Endothelial cell of umbilical vein (primary cell): Measurements from ENCODE around the gene POP7. TPM values are rescaled to one million over a fixed set of nuclear protein-coding genes. Genes with fewer than 3 reads are reported as not detected.

Experiments
- BruUV-seq: library from RNA; stranded (reverse); fragments of 400-500 nt; replicated peaks from 2 replicates; lab custom pipeline; 2021; lab: Mats Ljungman, UMichigan
- CTCF ChIA-PET: fragments of 300-600, 350-600 bp; sonication (Branson Sonifier 250); formaldehyde crosslinking; loops from one replicate; lab custom pipeline; 2021; ENCODE audit warnings: antibody characterized with exemption, inconsistent platforms; lab: Charles Lee
- POLR2A ChIA-PET: fragments of 300-600, 350-600 bp; sonication (Branson Sonifier 250); formaldehyde crosslinking; loops from one replicate; lab custom pipeline; 2021; ENCODE audit warnings: antibody characterized with exemption, inconsistent platforms; lab: Charles Lee
- DNase-seq: peaks from one replicate; pipeline ENCODE4 v3.0.0-alpha.2; 2011; ENCODE audit warnings: low read depth, low spot score
- FAIRE-seq: peaks from 2 replicates; lab custom pipeline; 2011; peaks lifted over from hg19 to GRCh38; lab: Jason Lieb, UNC
- H2AFZ ChIP-seq: 2 replicates; pipeline ENCODE4 v1.6.0; 2012; ENCODE audit warnings: low read depth, low read length, control low read depth, inconsistent platforms
- H3K27ac ChIP-seq: 2 replicates; pipeline ENCODE4 v1.5.1; 2011; ENCODE audit warnings: low read depth, mild to moderate bottlenecking, control low read depth, low read length, moderate library complexity; ENCODE audit not compliant: insufficient read depth
- H3K27me3 ChIP-seq, 2 experiments: 2 replicates each; pipeline versions ENCODE4 v1.6.0 to v1.6.1; 2011; ENCODE audit warnings: low read length in 2 of 2, mixed read lengths in 1 of 2; ENCODE audit not compliant: control insufficient read depth in 2 of 2, insufficient read depth in 2 of 2
- H3K36me3 ChIP-seq, 2 experiments: 2 replicates in 1 of 2; 3 replicates in 1 of 2; pipeline ENCODE4 v1.5.1; 2011; ENCODE audit warnings: low read length in 2 of 2, mild to moderate bottlenecking in 1 of 2, moderate library complexity in 1 of 2; ENCODE audit not compliant: control insufficient read depth in 2 of 2, insufficient read depth in 2 of 2; ENCODE audit errors: extremely low read depth in 1 of 2
- H3K4me1 ChIP-seq: 3 replicates; pipeline ENCODE4 v1.5.1; 2011; ENCODE audit warnings: mild to moderate bottlenecking, low read length; ENCODE audit not compliant: control insufficient read depth, insufficient read depth; ENCODE audit errors: extremely low read depth
- H3K4me2 ChIP-seq: 2 replicates; pipeline ENCODE4 v1.6.1; 2011; ENCODE audit warnings: low read length, control low read depth, mixed read lengths; ENCODE audit not compliant: insufficient read depth
- H3K4me3 ChIP-seq, 3 experiments: fragments of 200-600 bp in 1 of 3; sonication (generic), shearing (Covaris generic) in 1 of 3; replicated peaks in 1 of 3; 2 replicates each; pipeline ENCODE4 v1.5.1; 2011 to 2016; ENCODE audit warnings: control low read depth in 3 of 3, low read length in 3 of 3, mild to moderate bottlenecking in 2 of 3, inconsistent platforms in 1 of 3, low read depth in 1 of 3, moderate library complexity in 1 of 3; ENCODE audit not compliant: insufficient read depth in 1 of 3
- H3K79me2 ChIP-seq: 2 replicates; pipeline ENCODE4 v1.6.0; 2012; ENCODE audit warnings: low read length, inconsistent platforms; ENCODE audit not compliant: control insufficient read depth, insufficient read depth
- H3K9ac ChIP-seq: replicated peaks from 2 replicates; pipeline ENCODE3; 2011; ENCODE audit warnings: low read length, control low read depth; ENCODE audit not compliant: insufficient read depth; ENCODE audit errors: extremely low read depth
- H3K9me1 ChIP-seq: replicated peaks from 3 replicates; pipeline ENCODE4 v1.6.0; 2011; ENCODE audit warnings: mild to moderate bottlenecking, low read length; ENCODE audit not compliant: control insufficient read depth, insufficient read depth; ENCODE audit errors: extremely low read depth
- H3K9me3 ChIP-seq: replicated peaks from 2 replicates; pipeline ENCODE4 v1.5.1; 2012; ENCODE audit warnings: low read length, inconsistent platforms; ENCODE audit not compliant: control insufficient read depth, insufficient read depth
- H4K20me1 ChIP-seq: replicated peaks from 2 replicates; pipeline ENCODE3; 2011; ENCODE audit warnings: mild to moderate bottlenecking, low read length; ENCODE audit not compliant: control insufficient read depth, insufficient read depth; ENCODE audit errors: extremely low read depth
- CTCF ChIP-seq, 2 donors: IDR thresholded peaks; 1 replicate in 1 of 2; 2 replicates in 1 of 2; pipeline ENCODE4 v1.5.1; 2011; ENCODE audit warnings: low read length in 2 of 2, mild to moderate bottlenecking in 2 of 2, moderate library complexity in 2 of 2, control low read depth in 1 of 2, inconsistent platforms in 1 of 2, low read depth in 1 of 2; ENCODE audit not compliant: insufficient read depth in 1 of 2; ENCODE audit errors: extremely low read depth in 1 of 2
- EZH2 ChIP-seq: IDR thresholded peaks from 2 replicates; pipeline ENCODE4 v1.6.1; 2012; ENCODE audit warnings: borderline replicate concordance, low read depth, mild to moderate bottlenecking, moderate library complexity, low read length, inconsistent platforms; ENCODE audit not compliant: severe bottlenecking
- FOS ChIP-seq: IDR thresholded peaks from 2 replicates; pipeline ENCODE4 v1.6.1; 2011; ENCODE audit warnings: mild to moderate bottlenecking, low read length, moderate library complexity, borderline replicate concordance; ENCODE audit not compliant: insufficient read depth
- GATA2 ChIP-seq: IDR thresholded peaks from 2 replicates; pipeline ENCODE4 v1.7.0; 2011; ENCODE audit warnings: low read depth, mild to moderate bottlenecking, moderate library complexity, mixed read lengths, low read length; ENCODE audit not compliant: insufficient read length, insufficient read depth
- JUN ChIP-seq: IDR thresholded peaks from 2 replicates; pipeline ENCODE4 v1.6.1; 2011; ENCODE audit warnings: borderline replicate concordance, low read depth; ENCODE audit not compliant: insufficient read length, insufficient read depth
- MYC ChIP-seq: IDR thresholded peaks from one replicate; pipeline ENCODE4 v1.6.1; 2011; ENCODE audit warnings: mild to moderate bottlenecking, low read depth, low read length
- POLR2A ChIP-seq: IDR thresholded peaks from 2 replicates; pipeline ENCODE4 v1.6.1; 2012; ENCODE audit warnings: low read depth, mild to moderate bottlenecking, control low read depth, low read length
- POLR2AphosphoS5 ChIP-seq: IDR thresholded peaks from 2 replicates; pipeline ENCODE4 v1.6.1; 2012; ENCODE audit warnings: low read depth, mild to moderate bottlenecking, control low read depth, low read length, moderate library complexity; ENCODE audit not compliant: insufficient read depth
- dilution Hi-C: fragments of 300-500 bp; cut with MboI; formaldehyde crosslinking; loops from one replicate; pipeline ENCODE4 v1.15.0; 2019; ENCODE audit warnings: low sequenced_read_pairs; ENCODE audit not compliant: extremely low pct_ligation_motif_present
- intact Hi-C: fragments of 100-400 bp; cut with micrococcal nuclease; formaldehyde crosslinking; loops from one replicate; pipeline ENCODE4 v1.10.0; 2022
- polyA plus RNA-seq, 4 experiments: library from polyadenylated mRNA; depleted of rRNA in 3 of 4; stranded (reverse) in 3 of 4; unstranded in 1 of 4; fragments of >200 nt; gene quantifications; 2 replicates each; pipeline versions ENCODE4 v1.2.1 to v1.2.3, GENCODE V29; 2011 to 2012; ENCODE audit warnings: missing spikeins in 1 of 4
- total RNA-seq: library from RNA; stranded (reverse); gene quantifications from 2 replicates; pipeline ENCODE4 v1.2.3, GENCODE V29; 2021
- TF ChIP-seq, protein P1 (sequence below): IDR thresholded peaks from 2 replicates; pipeline ENCODE4 v1.6.1; 2011; ENCODE audit not compliant: insufficient read depth, insufficient read length

The POP7 gene
- total and polyA plus RNA-seq, 2 donors (not counting 3 experiments of a cell fraction or from before 2014, with no cell fraction given), result 47.4 to 48.8 TPM

- H3K4me1 ChIP-seq, result no peaks in the 10 kb centered on the region
- no peaks in the 10 kb centered on the region for H3K79me2 ChIP-seq
- H3K9ac ChIP-seq, result no peak overlapping the region
- H3K27me3 ChIP-seq, result peaks cover 0 to 5% of the 10 kb centered on the region in 2 experiments
- no peak for FAIRE-seq
- no peaks in the 10 kb centered on the region for H4K20me1 ChIP-seq
- H3K9me1 ChIP-seq, result no peaks in the 10 kb centered on the region
- intact Hi-C loops, result no loop called here
- TF ChIP-seq POLR2A, result no peak
- TF ChIP-seq, protein P1, sequence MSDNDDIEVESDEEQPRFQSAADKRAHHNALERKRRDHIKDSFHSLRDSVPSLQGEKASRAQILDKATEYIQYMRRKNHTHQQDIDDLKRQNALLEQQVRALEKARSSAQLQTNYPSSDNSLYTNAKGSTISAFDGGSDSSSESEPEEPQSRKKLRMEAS, result no peak
- no peak for TF ChIP-seq CTCF (IDR thresholded peaks at IDR 0.05; ENCODE audit: extremely low read depth in 1 of 2, insufficient read depth in 1 of 2, low read depth in 1 of 2, low read length in 2 of 2)
- TF ChIP-seq JUN, result no peak
- TF ChIP-seq GATA2, result no peak
- no peak for TF ChIP-seq MYC
- TF ChIP-seq EZH2, result no peak
- no peak for TF ChIP-seq POLR2AphosphoS5
- TF ChIP-seq FOS, result no peak
- ChIA-PET CTCF (no interaction called here), POLR2A (no interaction called here)
- H3K4me3 ChIP-seq, result no peak overlapping the region
- no peaks in the 10 kb centered on the region for H3K36me3 ChIP-seq
- no TSS peak for BruUV-seq
- H3K4me2 ChIP-seq, result no peak overlapping the region
- dilution Hi-C loops, result no loop called here
- H3K27ac ChIP-seq, result no peak overlapping the region
- H3K9me3 ChIP-seq, result no peaks in the 10 kb centered on the region
- no peak for DNase-seq
- H2AFZ ChIP-seq, result no peak overlapping the region
Measured at GRCh38 chr7:100736671-100737070, 30.8 kb downstream of the POP7 start.
